GM19467 (cell line): ENCODE results near the gene C16orf96.

Experiments
- ATAC-seq: cut with Tn5 transposase; IDR thresholded peaks from one replicate; pipeline ENCODE4 v1.9.1; 2021; ENCODE audit warnings: mild to moderate bottlenecking, moderate library complexity; ENCODE audit not compliant: unreplicated experiment

Gene C16orf96

DNA sequence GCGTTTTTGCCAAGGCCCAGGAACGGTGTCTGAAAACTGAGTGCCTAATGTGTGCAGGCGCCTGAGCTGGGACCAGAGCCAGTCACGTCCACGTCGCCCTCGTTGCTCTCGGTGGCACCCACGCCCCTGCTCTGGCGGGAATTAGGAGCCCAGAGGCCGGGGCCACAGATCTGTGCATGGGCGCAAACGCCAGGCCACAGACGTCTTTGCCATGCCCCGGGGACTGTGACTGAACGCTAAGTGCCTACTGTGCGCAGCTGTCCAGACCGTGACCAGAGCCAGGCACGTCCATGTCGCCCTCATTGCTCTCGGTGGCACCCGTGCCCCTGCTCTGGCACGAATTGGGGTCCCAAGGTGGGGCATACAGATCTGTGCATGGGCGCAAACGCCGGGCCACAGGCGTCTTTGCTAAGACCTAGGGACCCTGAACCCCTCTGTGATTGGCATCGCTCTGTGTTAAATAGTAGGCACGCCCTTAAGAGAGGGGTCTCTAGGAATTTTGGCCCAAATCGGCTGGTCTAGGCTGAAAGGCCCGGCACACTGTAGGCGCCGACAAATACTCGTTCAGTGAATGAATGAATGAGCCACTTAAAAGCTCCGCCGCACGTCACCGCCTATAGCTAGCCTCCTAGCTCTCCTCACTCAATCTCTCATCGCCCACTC is 59.4 kb downstream of the C16orf96 start:
- no peak for ATAC-seq

DNA sequence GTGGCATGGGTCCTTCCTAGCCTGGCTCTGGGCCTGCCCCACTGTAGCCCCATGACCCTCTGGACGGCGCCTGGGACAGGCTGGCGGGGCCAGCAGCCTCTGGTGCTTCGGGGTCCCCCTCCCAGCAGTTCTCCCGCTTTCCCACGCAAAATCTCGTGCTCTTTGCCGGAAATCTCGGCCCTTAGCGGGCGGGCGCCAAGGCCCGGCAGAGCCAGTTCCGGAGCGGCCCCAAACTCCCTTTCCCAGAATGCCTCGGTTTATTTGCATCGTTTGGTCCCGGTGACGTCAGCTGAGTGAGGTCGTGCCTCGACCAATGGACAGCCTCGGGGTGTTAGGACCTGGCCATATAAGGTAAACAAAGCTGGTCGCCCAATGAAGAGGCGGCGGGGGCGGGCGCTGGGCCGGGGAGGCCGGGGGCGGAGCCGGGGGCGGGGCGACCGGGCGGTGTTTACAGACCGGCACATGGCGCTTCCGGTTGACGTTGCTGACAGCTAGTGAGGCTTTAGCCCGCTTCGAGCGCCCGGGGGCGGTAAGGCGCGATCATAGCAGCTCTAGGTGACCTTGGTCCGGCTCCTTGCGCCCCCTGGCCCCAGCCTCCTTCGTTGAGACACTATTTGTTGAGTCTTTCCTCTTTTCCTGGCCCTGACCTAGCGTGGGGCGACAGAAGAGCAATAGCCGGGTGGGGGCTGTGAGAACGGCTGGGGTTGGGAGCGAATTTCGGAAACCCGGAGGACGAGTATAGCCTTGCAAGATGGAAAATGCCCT is 60.1 kb downstream of the C16orf96 start:
- ATAC-seq: peak; percentile 70

DNA sequence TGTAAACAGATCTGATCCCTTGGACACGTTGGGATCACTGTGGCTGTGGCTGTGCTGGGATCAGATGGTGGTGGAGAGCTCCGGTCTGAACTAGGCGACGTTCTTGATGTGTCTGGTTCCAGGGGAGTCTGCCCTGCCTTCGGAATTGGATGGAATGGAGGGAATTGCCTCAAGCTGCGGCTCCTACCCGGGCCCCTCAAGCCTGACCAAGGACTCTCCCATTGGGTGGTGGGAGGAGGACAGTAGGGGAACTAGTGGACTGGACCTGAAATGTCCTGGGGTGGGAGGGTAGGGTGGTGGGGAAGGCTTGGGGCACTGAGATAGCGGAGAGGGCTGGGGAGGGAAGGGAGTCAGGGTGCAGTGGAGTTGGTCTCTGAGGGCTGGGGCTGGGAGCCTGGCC is 61.7 kb downstream of the C16orf96 start:
- no peak for ATAC-seq

DNA sequence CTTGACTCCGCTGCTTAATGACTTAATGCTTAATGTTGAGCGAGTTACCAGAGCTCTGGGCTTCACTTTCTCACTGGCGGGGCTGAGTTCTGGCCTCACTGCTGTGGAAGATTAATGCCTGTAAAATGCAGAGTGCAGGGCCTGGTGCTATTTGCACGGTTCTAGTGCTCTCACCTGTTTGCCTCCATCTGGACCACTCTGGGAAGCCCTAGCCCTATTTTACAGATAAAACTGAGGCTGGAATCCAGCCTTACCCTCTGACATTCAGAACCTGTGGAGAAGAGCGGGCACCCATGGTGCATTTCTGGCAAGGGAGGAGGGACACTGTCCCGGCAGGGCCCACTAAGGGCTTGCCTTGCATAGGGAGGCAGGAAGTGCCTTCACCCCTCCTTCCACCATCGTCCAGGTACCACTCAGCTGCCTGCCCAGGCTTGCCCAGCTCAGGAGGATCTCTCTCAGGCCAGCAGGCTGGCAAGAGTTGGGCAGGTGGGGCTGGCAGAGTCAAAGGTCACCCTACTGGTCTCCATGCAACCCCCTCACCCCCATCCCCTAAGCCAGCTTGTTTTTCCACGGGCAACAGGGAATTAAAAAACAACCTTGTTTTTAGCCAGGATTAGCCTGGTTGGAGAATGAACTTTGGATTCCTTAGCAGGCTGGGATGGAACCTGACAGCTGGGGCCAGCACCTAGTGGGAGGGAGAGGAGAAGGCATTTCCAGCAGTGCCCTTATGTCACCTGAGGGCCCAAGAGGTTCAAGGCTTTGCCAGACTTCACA is 62.7 kb downstream of the C16orf96 start:
- ATAC-seq: no peak

DNA sequence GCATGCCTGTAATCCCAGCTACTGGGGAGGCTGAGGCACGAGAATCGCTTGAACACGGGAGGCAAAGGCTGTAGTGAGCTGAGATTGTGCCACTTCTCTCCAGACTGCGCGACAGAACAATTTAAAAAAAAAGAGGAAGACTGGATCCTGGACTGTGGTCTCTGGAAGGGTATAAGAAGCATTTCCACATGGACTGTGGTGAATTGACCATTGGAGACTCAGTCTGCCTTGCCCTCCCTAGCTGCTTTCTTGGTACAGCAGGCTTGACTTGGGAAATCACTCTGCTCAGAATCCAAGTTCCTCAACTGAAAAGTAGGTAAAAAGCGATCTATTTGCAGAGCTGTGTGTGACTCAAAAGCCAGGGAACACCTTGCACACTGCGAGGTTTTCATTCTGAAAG is 67.5 kb downstream of the C16orf96 start:
- ATAC-seq: no peak

DNA sequence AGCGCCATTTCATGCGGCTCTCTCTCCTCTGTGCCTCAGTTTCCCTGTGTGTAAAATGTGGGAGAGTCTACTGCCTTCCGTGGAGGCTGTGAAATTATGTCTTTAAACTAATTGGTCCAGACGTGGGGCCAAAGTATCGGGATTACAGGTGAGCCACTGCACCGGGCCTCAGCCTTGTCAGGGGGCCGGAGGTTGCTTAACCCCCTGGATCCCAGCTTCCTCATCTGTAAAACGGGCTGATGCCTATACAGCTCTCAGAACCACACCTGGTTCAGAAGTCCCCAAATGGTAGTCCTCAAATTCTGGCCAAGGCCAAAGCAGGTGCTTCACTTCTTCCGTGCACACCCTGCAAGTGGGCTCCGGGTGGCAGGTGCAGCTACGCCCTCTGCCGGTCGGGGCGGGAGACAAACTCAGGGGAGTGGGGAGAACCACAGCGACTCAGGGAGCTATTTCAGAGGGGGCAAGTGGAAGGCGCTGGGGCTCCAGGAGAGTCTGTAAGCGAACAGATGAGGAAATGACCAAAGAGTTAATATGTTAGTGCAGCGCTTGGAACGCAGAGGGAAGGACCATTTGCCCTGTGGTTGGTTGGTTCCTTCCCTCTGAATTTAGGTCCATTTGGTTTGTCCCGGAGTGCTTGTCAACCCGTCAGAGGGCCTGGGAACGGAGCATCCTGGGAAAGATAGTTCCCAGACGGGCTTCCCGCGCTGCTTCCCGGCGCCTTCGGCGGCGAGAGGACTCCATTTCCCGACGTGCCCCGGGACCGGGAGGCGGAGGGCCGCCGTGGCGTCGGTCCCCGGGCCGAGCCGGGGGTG is 68.1 kb downstream of the C16orf96 start, which contains the start of gene MGRN1:
Gene MGRN1 (plus strand): TSS at position 812 of the 812 bp plus-strand sequence. CDS start 135 bp downstream, outside the sequence.
- ATAC-seq: peak; percentile 70

DNA sequence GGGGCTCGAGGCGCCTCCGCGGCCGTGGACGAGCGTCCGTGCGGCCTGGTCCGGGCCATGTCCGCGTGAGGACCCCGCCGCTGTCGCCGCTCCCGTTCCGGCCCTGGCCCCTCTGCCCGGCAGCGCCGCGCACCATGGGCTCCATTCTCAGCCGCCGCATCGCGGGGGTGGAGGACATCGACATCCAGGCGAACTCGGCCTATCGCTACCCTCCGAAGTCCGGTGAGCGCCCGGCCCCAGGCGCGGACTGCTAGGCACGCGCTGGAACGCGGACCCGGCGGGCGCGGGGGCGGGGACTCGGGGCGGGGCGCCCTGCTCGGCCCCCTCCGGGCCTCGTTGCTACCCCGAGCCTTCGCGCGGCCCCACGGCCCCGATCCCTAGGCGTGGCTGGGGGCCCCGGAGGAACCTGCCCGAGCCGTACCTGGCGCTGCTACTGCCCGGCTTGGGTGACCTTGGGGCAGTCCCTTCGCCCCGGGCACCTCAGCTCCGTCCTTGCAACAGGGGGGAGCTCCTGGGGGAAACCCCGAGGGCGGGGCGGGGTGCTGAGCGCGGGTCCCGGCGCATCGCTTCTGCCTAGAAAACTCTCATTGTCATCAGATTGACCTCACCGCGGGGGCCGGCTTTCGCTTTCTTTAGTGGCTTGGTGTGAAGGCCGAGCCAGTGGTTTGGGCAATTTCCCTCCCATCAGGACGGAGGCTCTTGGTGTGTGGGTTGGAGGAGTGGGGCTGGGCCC is 68.9 kb downstream of the C16orf96 start:
- ATAC-seq: peak; percentile 47

DNA sequence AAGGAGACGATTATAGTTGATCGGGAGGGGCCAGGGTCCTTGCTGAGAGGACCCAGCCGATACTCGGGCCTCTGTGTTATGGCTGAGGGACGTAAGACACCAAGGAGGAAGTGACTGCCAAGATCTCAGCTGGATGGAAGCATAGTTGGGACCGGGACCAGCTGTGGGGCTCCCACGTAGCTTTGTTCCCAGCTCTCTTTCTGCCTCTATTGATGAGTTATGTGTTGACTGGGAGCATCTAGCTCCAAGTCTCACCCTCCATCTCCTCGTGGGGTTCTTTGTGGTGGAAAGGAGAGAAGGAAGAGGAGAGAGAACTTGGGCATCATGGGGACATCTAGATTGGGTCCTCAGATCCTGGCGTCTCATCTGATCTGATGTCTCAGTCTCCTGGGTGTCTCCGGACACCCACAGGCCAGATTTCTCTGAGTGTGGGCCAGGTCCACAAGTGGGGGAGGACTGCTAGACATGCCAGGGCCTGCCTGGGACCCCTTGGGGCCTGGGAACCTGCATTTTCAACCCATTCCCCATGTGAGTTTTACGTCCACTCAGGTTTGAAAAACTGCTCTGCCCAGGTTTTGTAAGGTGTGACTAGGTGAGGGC is 69.5 kb downstream of the C16orf96 start:
- no peak for ATAC-seq

DNA sequence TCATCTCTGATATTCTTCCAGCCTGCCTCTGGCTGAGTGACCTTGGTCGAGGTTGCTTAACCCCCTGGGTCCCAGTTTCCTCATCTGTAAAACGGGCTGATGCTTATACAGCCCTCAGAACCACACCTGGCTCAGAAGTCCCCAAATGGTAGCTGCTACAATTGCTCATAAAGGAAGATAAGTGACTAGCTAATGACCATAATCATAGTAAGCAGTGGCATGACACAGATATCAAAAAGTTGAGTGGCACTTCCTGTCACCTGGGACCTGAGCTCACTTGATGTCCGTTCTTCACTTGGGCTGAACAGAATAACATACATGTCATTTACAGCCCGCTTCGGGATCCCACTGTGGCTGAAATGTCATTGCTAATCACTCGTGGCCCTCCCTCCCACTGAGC is 70.3 kb downstream of the C16orf96 start:
- no peak for ATAC-seq

DNA sequence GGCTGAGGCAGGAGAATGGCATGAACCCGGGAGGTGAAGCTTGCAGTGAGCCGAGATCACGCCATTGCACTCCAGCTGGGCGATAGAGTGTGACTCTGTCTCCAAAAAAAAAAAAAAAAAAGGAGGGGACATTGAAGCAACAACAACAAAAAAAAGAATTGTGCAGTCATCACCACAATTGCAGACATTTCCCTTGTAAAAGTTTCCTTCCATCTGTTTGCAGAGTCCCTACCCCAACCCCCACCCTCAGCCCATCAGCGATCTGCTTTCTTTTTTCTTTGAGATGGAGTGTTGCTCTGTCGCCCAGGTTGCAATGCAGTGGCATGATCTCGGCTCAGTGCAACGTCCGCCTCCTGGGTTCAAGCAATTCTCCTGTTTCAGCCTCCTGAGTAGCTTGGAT is 72.1 kb downstream of the C16orf96 start:
- ATAC-seq: no peak

DNA sequence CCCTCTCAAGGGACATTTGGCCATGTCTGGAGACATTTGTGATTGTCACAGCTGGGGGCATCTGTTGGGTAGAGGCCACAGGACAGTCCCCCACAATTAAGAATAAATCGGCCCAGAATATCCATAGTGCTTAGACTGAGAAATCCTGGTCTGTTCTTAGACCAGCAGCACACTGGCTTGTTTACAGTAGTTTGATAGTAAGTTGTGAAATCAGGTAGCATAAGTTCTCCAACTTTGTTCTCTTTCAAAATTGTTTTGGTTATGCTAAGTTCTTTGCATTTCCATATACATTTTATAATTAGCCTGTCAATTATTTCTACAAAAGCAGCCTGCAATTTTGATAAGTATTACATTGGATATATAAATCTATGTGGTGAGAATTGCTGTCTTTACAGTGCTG is 75.3 kb downstream of the C16orf96 start:
- no peak for ATAC-seq

DNA sequence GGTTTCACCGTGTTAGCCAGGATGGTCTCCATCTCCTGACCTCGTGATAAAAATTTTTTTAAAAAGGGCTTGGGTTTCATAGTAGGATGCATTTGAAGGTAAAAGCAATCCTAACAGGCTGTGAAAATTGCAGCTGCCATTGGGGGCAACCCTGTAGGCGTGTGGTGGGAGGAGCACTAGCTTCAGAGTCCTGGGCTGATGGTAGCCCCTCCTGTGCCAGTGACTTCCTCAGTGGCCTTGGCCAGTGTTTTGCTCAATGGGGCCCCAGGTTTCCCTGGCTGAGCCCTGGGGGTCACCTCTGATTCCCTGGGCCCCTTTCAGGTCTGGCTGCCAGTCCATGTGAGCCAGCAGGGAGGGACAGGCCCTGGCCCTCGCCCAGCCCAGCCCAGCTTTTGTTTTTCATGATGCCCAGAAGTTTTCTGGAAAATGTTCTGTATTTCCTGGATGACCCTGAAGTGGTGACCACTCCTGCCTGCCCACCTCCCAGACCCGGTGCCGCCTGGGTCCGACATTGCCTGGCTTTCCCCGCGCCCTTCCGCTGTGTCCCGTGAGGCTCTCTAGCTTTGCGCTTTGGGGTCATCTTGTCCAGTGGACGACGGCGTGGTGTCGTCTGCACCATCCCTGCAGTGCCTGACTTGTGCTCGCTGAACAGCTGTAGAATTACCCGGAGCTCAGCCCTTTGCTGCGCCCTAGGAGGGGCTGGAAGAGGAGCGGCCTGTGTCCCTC is 77.9 kb downstream of the C16orf96 start:
- no peak for ATAC-seq

DNA sequence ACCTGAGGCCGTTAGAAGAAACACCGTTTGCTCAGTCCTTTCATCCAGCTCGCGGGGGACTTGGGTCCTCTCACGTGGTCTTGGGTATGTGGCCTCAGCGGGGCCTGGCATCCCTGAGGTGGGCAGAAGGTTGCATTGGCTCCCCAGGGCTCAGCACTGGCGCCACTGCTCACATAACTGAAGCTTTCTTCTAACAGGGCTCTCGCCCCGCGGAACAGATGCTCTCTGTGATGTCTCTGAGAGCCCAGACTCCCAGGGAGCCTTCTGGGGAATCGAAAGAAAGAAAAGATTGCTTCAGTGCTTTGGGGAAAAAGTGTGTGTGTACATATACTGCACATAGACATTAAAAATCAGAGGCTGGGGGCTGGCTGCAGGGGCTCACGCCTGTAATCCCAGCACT is 78.6 kb downstream of the C16orf96 start:
- ATAC-seq: no peak

DNA sequence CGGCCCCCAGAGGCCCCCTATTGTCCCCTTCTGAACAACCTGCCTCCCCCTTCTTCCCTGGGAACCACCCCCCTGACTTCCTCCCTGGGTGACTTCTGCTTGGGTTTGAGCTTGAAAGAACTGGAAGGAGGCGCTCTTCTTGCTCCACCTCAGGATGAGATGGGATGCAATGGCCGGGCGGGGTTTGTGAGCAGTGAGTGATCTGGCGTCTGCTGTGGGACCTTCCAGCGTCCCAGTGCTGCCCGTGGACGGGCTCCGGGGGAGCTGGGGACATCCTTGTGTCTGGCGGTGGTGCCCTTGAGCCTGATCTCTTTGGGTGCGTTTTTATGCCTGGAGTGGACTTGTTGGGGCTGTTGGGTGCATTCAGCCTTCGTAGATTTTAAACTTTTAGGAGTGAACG is 80.1 kb downstream of the C16orf96 start:
- ATAC-seq: no peak

DNA sequence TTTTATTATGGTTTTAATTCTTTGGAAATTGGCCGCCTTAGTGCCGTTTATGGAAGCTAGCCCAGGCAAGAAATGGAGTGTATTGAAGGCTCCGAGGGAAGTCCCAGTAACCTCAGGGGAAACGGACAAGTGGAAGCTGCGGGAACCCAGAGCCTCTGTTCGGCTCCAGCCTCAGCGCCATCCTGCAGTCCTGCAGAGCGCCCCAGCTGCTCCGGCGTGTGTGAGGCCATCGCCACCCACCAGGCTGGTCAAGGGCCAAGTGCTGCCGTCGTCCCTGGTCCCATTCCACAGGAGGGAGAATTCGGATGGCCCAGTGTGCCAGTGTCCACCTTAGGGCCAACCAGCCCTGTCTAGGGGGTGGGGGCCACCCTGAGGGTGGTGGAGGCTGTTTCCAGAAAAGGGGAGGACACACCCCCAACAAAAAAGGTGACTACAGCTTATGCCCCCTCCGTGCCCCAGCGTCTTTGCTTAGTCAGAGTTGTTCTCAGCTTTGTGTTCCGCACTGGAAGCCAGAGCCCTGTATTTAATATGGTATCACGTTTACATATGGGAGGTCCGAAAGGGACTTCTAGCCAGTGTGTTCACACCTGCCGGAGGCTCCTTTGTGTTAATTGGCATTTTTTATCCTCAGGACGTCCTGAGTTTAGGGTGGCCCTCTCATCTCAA is 81.5 kb downstream of the C16orf96 start:
- no peak for ATAC-seq

DNA sequence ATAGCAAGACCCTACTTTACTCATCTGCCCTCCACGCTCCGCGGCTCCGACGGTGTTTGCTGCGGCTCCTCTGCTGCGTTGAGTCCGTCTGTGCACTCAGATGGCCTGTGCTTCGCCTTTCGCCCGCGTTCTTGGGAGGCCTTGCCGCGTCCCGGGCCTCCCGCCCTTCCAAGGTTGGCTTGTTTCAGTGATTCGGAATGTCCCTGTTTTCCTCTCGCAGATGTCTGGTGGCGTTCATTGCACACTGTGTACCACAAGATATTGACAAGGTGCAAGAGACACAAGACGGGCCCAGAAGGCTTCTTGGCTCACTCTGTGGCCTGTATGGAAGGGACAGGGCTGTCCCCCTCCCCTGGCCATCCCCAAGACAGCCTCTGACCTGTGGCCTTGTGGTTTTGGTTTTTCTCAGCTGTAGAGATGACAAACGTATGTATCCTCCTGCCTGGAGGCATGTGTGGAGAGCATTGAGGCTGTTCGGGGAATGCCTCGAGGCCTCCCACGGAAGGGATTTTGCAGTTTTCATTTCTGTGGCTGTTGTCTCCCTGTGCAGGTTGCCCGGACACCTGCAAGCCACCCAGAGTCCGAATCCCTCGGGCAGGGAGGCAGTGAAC is 83.9 kb downstream of the C16orf96 start:
- ATAC-seq: no peak

DNA sequence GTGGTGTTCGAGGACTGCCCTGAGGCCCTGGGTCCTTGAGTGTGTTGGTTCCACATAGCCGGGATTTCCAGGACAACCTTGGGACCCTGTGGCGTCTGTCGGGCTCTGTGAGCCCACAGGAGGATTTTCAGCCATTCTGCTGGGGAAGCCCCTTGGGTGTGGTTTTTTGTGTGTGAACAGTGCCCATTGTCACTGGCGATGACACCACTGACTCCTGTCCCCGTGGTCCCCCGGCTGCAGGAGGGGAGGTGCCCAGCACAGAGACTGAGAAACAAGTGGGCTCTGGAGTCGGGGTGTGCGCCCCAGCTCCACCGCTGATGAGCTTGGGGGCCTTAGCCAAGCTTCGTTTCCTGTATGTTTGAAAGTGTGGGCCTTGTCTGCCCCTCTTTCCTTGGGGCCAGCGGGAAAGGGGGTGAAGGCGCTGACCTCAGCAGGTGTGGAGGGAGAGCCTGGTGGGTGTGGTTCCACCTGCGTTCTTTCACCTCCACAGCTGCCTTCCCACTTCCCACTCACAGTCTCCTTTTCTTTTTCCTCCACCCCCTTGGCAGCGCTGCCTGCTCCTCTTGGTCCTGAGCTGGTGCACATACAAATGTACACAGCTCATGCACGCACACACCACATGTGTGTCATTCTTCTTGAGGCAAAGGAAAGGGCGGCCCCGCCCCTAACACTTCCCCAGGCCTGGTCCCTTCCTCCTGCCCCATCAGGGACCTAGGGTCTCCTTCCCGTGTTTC is 84.6 kb downstream of the C16orf96 start:
- no peak for ATAC-seq

DNA sequence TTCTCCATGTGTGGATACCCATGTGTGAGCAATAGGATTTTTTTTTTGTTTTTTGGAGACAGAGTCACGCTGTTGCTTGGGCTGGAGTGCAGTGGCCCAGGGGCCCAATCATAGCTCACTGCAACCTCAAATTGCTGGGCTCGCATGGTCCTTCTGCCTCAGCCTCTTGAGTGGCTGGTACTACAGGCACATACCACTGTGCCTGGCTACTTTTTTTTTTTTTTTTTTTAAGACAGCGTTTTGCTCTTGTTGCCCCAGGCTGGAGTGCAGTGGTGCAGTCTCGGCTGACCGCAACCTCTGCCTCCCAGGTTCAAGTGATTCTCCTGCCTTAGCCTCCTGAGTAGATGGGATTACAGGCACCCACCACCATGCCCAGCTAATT is 85.2 kb downstream of the C16orf96 start:
- ATAC-seq: no peak
